GM23338 (cell line): ENCODE data around the gene LHX4. TPM values are rescaled to one million over a fixed set of nuclear protein-coding genes. Genes with fewer than 3 reads are reported as not detected.

Experiments used
- ATAC-seq: fragments of 200-7000 bp; cut with Tn5 transposase; 3 replicates; pipeline ENCODE4 v1.9.1; 2020
- DNase-seq: peaks from one replicate; pipeline ENCODE4 v3.0.0-alpha.2; 2015; ENCODE audit warnings: low spot score
- H2AFZ ChIP-seq: fragments of 200-600 bp; sonication (generic); 2 replicates; pipeline ENCODE4 v1.8.0; 2016; ENCODE audit warnings: antibody characterized with exemption, mild to moderate bottlenecking, moderate library complexity
- H3F3A ChIP-seq: fragments of 200-600 bp; sonication (generic); replicated peaks from 2 replicates; pipeline ENCODE4 v1.8.0; 2017; ENCODE audit warnings: antibody characterized with exemption, mixed run types, low read depth
- H3K27ac ChIP-seq: fragments of 200-600 bp; sonication (generic); 2 replicates; pipeline ENCODE4 v1.6.1; 2016; ENCODE audit warnings: low read depth
- H3K27me3 ChIP-seq: fragments of 200-600 bp; sonication (generic); 2 replicates; pipeline ENCODE4 v1.8.0; 2016; ENCODE audit warnings: mild to moderate bottlenecking, mixed run types, moderate library complexity; ENCODE audit not compliant: insufficient read depth
- H3K36me3 ChIP-seq: fragments of 200-600 bp; sonication (generic); 2 replicates; pipeline ENCODE4 v1.8.0; 2016; ENCODE audit warnings: mild to moderate bottlenecking; ENCODE audit not compliant: insufficient read depth
- H3K4me1 ChIP-seq: fragments of 200-600 bp; sonication (generic); 2 replicates; pipeline ENCODE4 v1.8.0; 2016; ENCODE audit warnings: mild to moderate bottlenecking, moderate library complexity; ENCODE audit not compliant: insufficient read depth
- H3K4me2 ChIP-seq: fragments of 200-600 bp; sonication (generic); 2 replicates; pipeline ENCODE4 v1.7.1; 2017; ENCODE audit warnings: mixed run types
- H3K4me3 ChIP-seq: fragments of 200-600 bp; sonication (generic); 2 replicates; pipeline ENCODE4 v1.6.1; 2016; ENCODE audit warnings: mixed run types
- H3K79me2 ChIP-seq: fragments of 200-600 bp; sonication (generic); replicated peaks from 2 replicates; pipeline ENCODE4 v1.8.0; 2017; ENCODE audit warnings: mild to moderate bottlenecking; ENCODE audit not compliant: insufficient read depth
- H3K9me2 ChIP-seq: fragments of 200-600 bp; sonication (generic); 2 replicates; pipeline ENCODE4 v1.8.0; 2017; ENCODE audit not compliant: insufficient read depth
- H4K20me1 ChIP-seq: fragments of 200-600 bp; sonication (generic); replicated peaks from 2 replicates; pipeline ENCODE4 v1.8.0; 2017; ENCODE audit warnings: mild to moderate bottlenecking; ENCODE audit not compliant: insufficient read depth
- H3K27ac Mint-ChIP-seq: 2 replicates; pipeline ENCODE4 v1.8.0; 2020; ENCODE audit warnings: inconsistent platforms, mild to moderate bottlenecking, moderate library complexity, mixed read lengths
- H3K27me3 Mint-ChIP-seq: 3 replicates; pipeline ENCODE4 v1.8.0; 2022; ENCODE audit warnings: low read depth, mild to moderate bottlenecking, moderate library complexity, mixed read lengths, inconsistent platforms; ENCODE audit not compliant: insufficient read depth, poor library complexity
- H3K36me3 Mint-ChIP-seq: 3 replicates; pipeline ENCODE4 v1.8.0; 2021; ENCODE audit warnings: low read depth, mild to moderate bottlenecking, inconsistent platforms, moderate library complexity, mixed read lengths
- H3K4me1 Mint-ChIP-seq: 3 replicates; pipeline ENCODE4 v1.8.0; 2020; ENCODE audit warnings: mild to moderate bottlenecking, inconsistent platforms, mixed read lengths
- H3K4me3 Mint-ChIP-seq: 3 replicates; pipeline ENCODE4 v1.8.0; 2021; ENCODE audit warnings: moderate library complexity, mild to moderate bottlenecking, inconsistent platforms, mixed read lengths
- H3K9me3 Mint-ChIP-seq: 3 replicates; pipeline ENCODE4 v1.8.0; 2020; ENCODE audit warnings: moderate library complexity, mild to moderate bottlenecking, inconsistent platforms, mixed read lengths
- CREB1 ChIP-seq: fragments of 250-450 bp; sonication (Bioruptor Pico); IDR thresholded peaks from 2 replicates; pipeline ENCODE4 v1.5.0; 2020; ENCODE audit warnings: low read depth, mild to moderate bottlenecking, moderate library complexity
- ETS1 ChIP-seq: IDR thresholded peaks from 2 replicates; pipeline ENCODE4 v1.6.1; 2016; ENCODE audit warnings: antibody characterized with exemption
- EZH2 ChIP-seq: fragments of 200-600 bp; sonication (generic); IDR thresholded peaks from one replicate; pipeline ENCODE4 v1.8.0; 2017; ENCODE audit warnings: antibody characterized with exemption, mild to moderate bottlenecking, low read depth; ENCODE audit not compliant: unreplicated experiment
- JUNB ChIP-seq: IDR thresholded peaks from one replicate; pipeline ENCODE4 v1.6.1; 2016; ENCODE audit warnings: antibody characterized with exemption; ENCODE audit not compliant: unreplicated experiment
- NANOG ChIP-seq: IDR thresholded peaks from 2 replicates; pipeline ENCODE4 v1.6.1; 2016; ENCODE audit warnings: antibody characterized with exemption, borderline replicate concordance
- STAT1 ChIP-seq: IDR thresholded peaks from one replicate; pipeline ENCODE4 v1.6.1; 2016; ENCODE audit warnings: antibody characterized with exemption; ENCODE audit not compliant: unreplicated experiment
- polyA plus RNA-seq: library from polyadenylated mRNA; unstranded; fragments of >200 nt; fragmentation: Nextera tagmentation; extraction: Ambion mirVana; gene quantifications from 2 replicates; pipeline ENCODE4 v1.2.1, GENCODE V29; 2016
- total RNA-seq: library from RNA; depleted of rRNA; stranded (reverse); fragments of >200 nt; shearing (Covaris generic); gene quantifications from 2 replicates; pipeline ENCODE4 v1.2.3, GENCODE V29; 2014
- TF ChIP-seq, protein P1 (sequence below): IDR thresholded peaks from one replicate; pipeline ENCODE4 v1.6.1; 2018; ENCODE audit warnings: antibody characterized with exemption; ENCODE audit not compliant: unreplicated experiment

LHX4 gene
- total and polyA plus RNA-seq, 2 experiments from 2014 or later, result 1.4 to 2.5 TPM

GRCh38 chr1:180232521-180233043 is 2.5 kb downstream of the LHX4 start:
- no peak overlapping the region for H3K27ac ChIP-seq
- Mint-ChIP-seq H3K4me1 (peaks cover 57% of the 10 kb centered on the region), H3K27me3 (peaks cover 92% of the 10 kb centered on the region), H3K9me3 (peaks cover 7% of the 10 kb centered on the region), H3K27ac (no peak overlapping the region), H3K36me3 (no peaks in the 10 kb centered on the region; the same call in 2 of the 3 replicates), H3K4me3 (peak overlapping the region; percentile 77)
- H3K4me1 ChIP-seq, result peaks cover 53% of the 10 kb centered on the region
- DNase-seq, result peak; percentile 58
- H2AFZ ChIP-seq, result no peak overlapping the region
- peaks cover 48% of the 10 kb centered on the region for H3F3A ChIP-seq
- H4K20me1 ChIP-seq, result no peaks in the 10 kb centered on the region; the same call in 1 of the 2 replicates
- H3K27me3 ChIP-seq, result peaks cover 92% of the 10 kb centered on the region
- peak overlapping the region; percentile 85 for H3K4me3 ChIP-seq
- H3K36me3 ChIP-seq, result no peaks in the 10 kb centered on the region
- 0 out of 2 replicates have a peak, but pooled peaks cover 4% of the 10 kb centered on the region for H3K79me2 ChIP-seq
- peak overlapping the region; percentile 100 for H3K4me2 ChIP-seq
- H3K9me2 ChIP-seq, result no peaks in the 10 kb centered on the region
- ATAC-seq, result no peak
- TF ChIP-seq STAT1, result no peak
- no peak for TF ChIP-seq NANOG
- peak; percentile 22 for TF ChIP-seq EZH2
- TF ChIP-seq, protein P1, sequence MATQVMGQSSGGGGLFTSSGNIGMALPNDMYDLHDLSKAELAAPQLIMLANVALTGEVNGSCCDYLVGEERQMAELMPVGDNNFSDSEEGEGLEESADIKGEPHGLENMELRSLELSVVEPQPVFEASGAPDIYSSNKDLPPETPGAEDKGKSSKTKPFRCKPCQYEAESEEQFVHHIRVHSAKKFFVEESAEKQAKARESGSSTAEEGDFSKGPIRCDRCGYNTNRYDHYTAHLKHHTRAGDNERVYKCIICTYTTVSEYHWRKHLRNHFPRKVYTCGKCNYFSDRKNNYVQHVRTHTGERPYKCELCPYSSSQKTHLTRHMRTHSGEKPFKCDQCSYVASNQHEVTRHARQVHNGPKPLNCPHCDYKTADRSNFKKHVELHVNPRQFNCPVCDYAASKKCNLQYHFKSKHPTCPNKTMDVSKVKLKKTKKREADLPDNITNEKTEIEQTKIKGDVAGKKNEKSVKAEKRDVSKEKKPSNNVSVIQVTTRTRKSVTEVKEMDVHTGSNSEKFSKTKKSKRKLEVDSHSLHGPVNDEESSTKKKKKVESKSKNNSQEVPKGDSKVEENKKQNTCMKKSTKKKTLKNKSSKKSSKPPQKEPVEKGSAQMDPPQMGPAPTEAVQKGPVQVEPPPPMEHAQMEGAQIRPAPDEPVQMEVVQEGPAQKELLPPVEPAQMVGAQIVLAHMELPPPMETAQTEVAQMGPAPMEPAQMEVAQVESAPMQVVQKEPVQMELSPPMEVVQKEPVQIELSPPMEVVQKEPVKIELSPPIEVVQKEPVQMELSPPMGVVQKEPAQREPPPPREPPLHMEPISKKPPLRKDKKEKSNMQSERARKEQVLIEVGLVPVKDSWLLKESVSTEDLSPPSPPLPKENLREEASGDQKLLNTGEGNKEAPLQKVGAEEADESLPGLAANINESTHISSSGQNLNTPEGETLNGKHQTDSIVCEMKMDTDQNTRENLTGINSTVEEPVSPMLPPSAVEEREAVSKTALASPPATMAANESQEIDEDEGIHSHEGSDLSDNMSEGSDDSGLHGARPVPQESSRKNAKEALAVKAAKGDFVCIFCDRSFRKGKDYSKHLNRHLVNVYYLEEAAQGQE, result no peak

GRCh38 chr1:180233191-180234011 is 3.3 kb downstream of the LHX4 start:
- H3K36me3 ChIP-seq, result no peaks in the 10 kb centered on the region
- no peaks in the 10 kb centered on the region; the same call in 1 of the 2 replicates for H4K20me1 ChIP-seq
- 0 out of 2 replicates have a peak, but pooled peaks cover 4% of the 10 kb centered on the region for H3K79me2 ChIP-seq
- H3K4me1 ChIP-seq, result peaks cover 53% of the 10 kb centered on the region
- DNase-seq (no peak), ATAC-seq (no peak)
- H2AFZ ChIP-seq, result no peak overlapping the region
- peak overlapping the region; percentile 100 for H3K4me2 ChIP-seq
- Mint-ChIP-seq H3K4me3 (peak overlapping the region; percentile 77), H3K9me3 (peaks cover 5% of the 10 kb centered on the region), H3K27me3 (peaks cover 89% of the 10 kb centered on the region), H3K4me1 (peaks cover 61% of the 10 kb centered on the region), H3K36me3 (no peaks in the 10 kb centered on the region; the same call in 2 of the 3 replicates), H3K27ac (no peak overlapping the region)
- peaks cover 92% of the 10 kb centered on the region for H3K27me3 ChIP-seq
- H3K4me3 ChIP-seq, result peak overlapping the region; percentile 85
- peaks cover 44% of the 10 kb centered on the region for H3F3A ChIP-seq
- no peak overlapping the region for H3K27ac ChIP-seq
- no peaks in the 10 kb centered on the region for H3K9me2 ChIP-seq
- TF ChIP-seq ETS1, result no peak
- TF ChIP-seq CREB1 (CRISPR knock-in tag), result no peak
- TF ChIP-seq JUNB, result no peak
- TF ChIP-seq, protein P1, result no peak
